Erythroblast (primary cell): Measurements from ENCODE around the gene TMEM50A.

Experiments
- GATA1 ChIP-seq: IDR thresholded peaks from 2 replicates; pipeline ENCODE4 v1.6.1; 2011; ENCODE audit warnings: low read depth, mild to moderate bottlenecking, control low read depth, low read length, moderate library complexity
- POLR2A ChIP-seq: IDR thresholded peaks from 2 replicates; pipeline ENCODE4 v1.6.1; 2011; ENCODE audit warnings: mild to moderate bottlenecking, low read length

DNA sequence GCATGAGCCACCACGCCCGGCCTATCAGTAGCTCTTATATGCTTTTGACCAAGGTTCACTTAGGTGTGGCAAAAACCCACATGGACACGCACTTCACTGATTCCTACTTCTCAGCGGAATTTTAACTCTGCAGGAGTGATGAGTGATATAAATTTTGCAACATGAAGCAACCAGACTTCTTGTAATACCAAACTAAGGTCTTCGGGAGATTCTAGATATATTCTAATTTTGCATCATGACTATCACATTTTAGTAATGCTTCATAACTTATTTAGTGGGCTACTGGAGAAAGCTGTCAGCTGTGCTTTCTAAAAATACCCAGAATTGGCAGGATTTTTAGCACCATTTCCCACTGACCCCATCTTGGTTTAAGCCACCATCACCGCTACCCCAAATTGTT, 54.7 kb downstream of the TMEM50A start:
- TF ChIP-seq POLR2A (no peak), GATA1 (no peak)
